WTC11 (cell line): ENCODE measurements around the gene HMCN1.
"Not testable (repeated sequence)": the region's sequence is repeated elsewhere in the genome, so short reads cannot be mapped to it uniquely, and the experiment has no call there.

Experiments
- HMGA2 ChIP-seq: fragments of 250-450 bp; sonication (Bioruptor Pico); IDR thresholded peaks from 2 replicates; pipeline ENCODE4 v1.4.0; 2021; ENCODE audit warnings: mild to moderate bottlenecking, moderate library complexity
- TEAD4 ChIP-seq: sonication (generic); formaldehyde crosslinking; IDR thresholded peaks from 2 replicates; pipeline ENCODE4 v1.8.0; 2022; ENCODE audit warnings: mild to moderate bottlenecking, missing genetic modification reagents

DNA sequence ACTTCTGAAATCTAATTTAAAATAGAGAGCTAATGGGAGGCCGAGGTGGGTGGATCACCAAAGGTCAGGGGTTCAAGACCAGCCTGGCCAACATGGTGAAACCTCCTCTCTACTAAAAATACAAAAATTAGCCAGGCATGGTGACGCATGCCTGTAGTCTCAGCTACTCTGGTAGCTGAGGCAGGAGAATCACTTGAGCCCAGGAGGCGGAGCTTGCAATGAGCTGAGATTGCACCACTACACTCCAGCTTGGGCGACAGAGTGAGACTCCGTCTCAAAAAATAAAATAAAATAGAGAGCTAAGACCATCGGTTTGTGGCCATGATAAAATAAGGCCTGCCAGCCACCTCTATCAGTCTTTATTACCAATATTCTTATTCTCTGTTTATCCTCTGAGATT lies 452.1 kb downstream of the HMCN1 start:
- not testable (repeated sequence) for TF ChIP-seq HMGA2, TEAD4 (CRISPR knock-in tag)
